C4-2B (cell line): ENCODE data around the gene ADD1.

ENCODE experiments used
- CTCF ChIP-seq: fragments of 450-650 bp; conservative IDR thresholded peaks from 2 replicates; pipeline ENCODE4 v1.5.1; 2017; ENCODE audit warnings: mild to moderate bottlenecking
- ZFX ChIP-seq: fragments of 450-650 bp; IDR thresholded peaks from 2 replicates; pipeline ENCODE4 v1.6.1; 2017

- TF ChIP-seq CTCF (no peak), ZFX (no peak)
These were observed 20.4 kb upstream of the ADD1 start for GRCh38 chr4:2823301-2823670.
